Measurements from ENCODE around the gene BMPER.

GRCh38 chr7:33986451-33986850 is 81.1 kb downstream of the BMPER start:
- TF ChIP-seq CTCF (IDR thresholded peaks at IDR 0.05; ENCODE audit: poor library complexity) (no peak), EZH2 (IDR thresholded peaks at IDR 0.05; ENCODE audit: borderline replicate concordance) (no peak), EZH2phosphoT487 (IDR thresholded peaks at IDR 0.05; ENCODE audit: low read depth, severe bottlenecking, unreplicated experiment) (no peak)
